Rectal smooth muscle tissue (tissue), 1 donor: ENCODE data around the gene APOBEC3A.
A peak's percentile ranks its signal among the peaks of the same experiment; 100 is the strongest.
"Not testable (repeated sequence)": the region's sequence is repeated elsewhere in the genome, so short reads cannot be mapped to it uniquely, and the experiment has no call there.

Source experiments
- H3K27ac ChIP-seq: one replicate; pipeline ENCODE4 v1.7.0; 2013; ENCODE audit warnings: low read depth, low read length, inconsistent platforms
- H3K27me3 ChIP-seq: one replicate; pipeline ENCODE4 v1.7.0; 2013; ENCODE audit warnings: low read length; ENCODE audit not compliant: control insufficient read depth, insufficient read depth
- H3K36me3 ChIP-seq: one replicate; pipeline ENCODE4 v1.7.0; 2013; ENCODE audit warnings: low read length; ENCODE audit not compliant: control insufficient read depth, insufficient read depth
- H3K4me1 ChIP-seq: one replicate; pipeline ENCODE4 v1.7.0; 2013; ENCODE audit warnings: low read length; ENCODE audit not compliant: control insufficient read depth, insufficient read depth
- H3K4me3 ChIP-seq: one replicate; pipeline ENCODE4 v1.7.0; 2013; ENCODE audit warnings: low read length
- H3K9ac ChIP-seq: one replicate; pipeline ENCODE4 v1.7.0; 2013; ENCODE audit warnings: low read length

The APOBEC3A gene

GRCh38 chr22:38945706-38946338 is 11.6 kb upstream of the APOBEC3A start:
- H3K27me3 ChIP-seq, H3K4me3 ChIP-seq, H3K36me3 ChIP-seq, H3K27ac ChIP-seq, H3K9ac ChIP-seq, H3K4me1 ChIP-seq: not testable (repeated sequence)

GRCh38 chr22:38946771-38947170 is 10.6 kb upstream of the APOBEC3A start:
- Histone ChIP-seq H3K4me3 (no peak overlapping the region), H3K4me1 (no peaks in the 10 kb centered on the region), H3K27ac (no peak overlapping the region), H3K36me3 (no peaks in the 10 kb centered on the region), H3K27me3 (no peaks in the 10 kb centered on the region), H3K9ac (no peak overlapping the region)

DNA sequence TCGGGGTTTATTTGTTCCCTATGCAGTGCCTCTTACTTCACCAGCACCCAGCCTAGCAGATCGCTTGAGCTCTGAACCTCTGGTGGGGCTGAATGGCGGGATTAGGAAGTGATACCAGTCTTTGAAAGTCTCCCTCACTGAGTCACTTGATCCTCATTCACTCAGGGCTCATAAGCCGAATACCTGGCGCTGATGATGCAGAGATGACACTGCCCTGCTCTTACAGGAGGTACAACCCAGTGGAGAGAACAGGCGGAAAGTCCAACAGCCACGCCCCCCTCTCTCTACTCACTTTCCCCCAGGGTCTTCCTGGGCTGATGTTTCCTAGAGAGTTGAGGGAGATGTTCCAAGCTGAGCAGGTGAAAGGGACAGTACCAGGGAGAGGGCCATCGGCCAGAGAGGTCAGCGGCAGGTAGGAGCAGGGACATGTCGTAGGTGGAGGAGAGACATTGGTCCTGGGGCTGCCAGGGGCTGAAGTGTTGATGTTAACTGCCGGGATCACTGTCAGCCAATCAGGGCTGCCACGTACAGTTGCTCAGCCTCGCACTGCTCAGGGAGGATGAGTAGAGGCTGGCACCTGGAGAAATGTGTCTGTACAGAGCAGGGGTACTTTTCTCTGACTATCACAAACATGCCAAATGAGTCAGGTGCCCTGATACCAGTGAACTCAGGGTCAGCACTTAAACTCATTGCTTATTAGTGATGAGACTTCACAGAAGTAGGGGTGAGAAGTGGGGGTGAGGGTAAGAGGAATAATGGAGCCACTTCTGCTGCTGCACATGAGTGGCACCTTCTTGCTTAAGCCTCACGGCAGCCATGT is 9.9 kb upstream of the APOBEC3A start:
- no peak overlapping the region for H3K4me3 ChIP-seq
- no peaks in the 10 kb centered on the region for H3K27me3 ChIP-seq
- H3K9ac ChIP-seq, result no peak overlapping the region
- H3K4me1 ChIP-seq, result no peaks in the 10 kb centered on the region
- no peak overlapping the region for H3K27ac ChIP-seq
- no peaks in the 10 kb centered on the region for H3K36me3 ChIP-seq

GRCh38 chr22:38948181-38948940 is 9.0 kb upstream of the APOBEC3A start:
- Histone ChIP-seq H3K27me3 (no peaks in the 10 kb centered on the region), H3K4me1 (no peaks in the 10 kb centered on the region), H3K27ac (no peak overlapping the region), H3K36me3 (no peaks in the 10 kb centered on the region), H3K9ac (no peak overlapping the region), H3K4me3 (no peak overlapping the region)

DNA sequence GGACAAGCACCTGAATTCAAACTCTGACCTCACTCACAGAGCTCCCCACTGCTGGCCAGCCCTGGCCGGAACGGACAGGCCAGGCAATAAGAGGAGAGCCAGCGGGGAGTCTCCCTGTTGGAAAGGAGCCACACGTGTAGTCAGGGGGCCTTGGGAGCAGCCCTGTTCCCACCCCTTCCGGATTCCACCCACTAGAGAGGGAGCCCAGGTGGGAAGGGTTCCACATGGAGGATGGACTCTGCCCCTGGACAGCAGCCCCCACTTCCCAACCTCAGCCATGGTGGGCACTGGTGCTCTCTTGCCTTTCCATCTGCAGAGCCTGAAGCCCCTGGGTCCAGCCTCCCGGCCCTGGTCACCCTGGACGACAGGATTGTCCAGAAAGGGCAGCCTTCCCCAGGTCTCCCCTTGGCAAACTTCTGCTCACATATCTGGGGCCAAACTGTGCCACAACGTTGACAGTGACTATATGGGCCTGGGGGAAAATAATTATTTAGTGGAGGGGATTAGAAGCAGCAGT is 7.5 kb upstream of the APOBEC3A start:
- Histone ChIP-seq H3K27ac (no peak overlapping the region), H3K9ac (no peak overlapping the region), H3K4me1 (no peaks in the 10 kb centered on the region), H3K36me3 (no peaks in the 10 kb centered on the region), H3K4me3 (no peak overlapping the region), H3K27me3 (no peaks in the 10 kb centered on the region)

DNA sequence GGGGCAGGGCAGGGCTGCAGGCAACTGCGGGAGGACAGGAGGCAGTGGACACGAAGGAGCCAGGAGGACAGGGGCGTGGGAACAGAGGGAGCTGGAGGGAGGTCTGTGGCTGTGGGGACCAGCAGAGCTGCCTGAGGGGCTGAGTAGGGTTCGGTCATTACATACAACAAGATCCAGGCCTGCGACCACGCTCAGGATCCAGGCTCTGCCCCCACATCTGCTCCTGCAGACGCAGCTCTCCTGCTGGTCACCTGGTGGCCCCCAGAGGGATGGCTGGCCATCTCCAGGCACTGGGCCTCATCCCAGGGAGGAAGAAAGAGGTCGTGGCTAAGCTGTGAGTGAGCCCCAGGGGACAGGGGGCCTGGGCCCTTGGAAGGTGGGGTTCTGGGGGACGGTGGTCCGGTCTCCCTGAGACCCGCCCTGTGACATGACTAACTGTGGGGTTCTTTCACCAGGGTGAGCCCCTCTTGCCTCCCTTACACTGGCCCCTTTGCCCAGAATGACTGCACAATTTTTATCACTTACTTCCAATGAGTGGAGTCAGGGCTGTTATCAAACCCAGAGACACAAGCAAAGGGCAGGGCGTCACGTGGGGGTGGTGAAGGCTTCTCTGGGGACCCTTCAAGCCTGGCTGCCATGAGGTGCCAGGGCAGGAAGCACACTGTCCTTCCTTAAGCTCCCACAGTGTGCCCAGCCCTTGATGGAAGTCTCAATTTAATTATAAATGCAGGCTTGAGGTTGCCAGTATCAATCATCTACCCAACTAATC is 6.7 kb upstream of the APOBEC3A start:
- H3K27me3 ChIP-seq, result no peaks in the 10 kb centered on the region
- no peaks in the 10 kb centered on the region for H3K36me3 ChIP-seq
- H3K4me1 ChIP-seq, result no peaks in the 10 kb centered on the region
- H3K4me3 ChIP-seq, result no peak overlapping the region
- H3K9ac ChIP-seq, result no peak overlapping the region
- no peak overlapping the region for H3K27ac ChIP-seq

DNA sequence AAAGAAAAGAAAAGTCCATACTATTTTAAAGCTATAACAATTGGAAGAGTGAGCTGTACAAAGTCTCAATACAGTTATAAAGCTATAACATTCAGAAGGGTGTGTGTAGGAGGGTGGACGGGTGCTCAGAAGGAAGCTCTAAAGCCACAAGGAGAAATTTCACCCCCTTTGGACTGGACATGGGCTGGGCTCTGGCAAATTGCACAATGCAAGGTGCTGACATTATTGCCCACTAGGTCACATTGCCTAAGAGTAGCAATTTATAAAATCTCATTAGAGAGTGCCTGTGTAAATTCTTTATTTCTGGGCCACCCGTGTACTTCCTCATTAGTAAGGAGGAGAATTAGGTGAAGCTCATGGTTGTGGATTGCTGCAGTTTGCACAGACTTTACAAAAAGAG is 5.7 kb upstream of the APOBEC3A start:
- H3K4me1 ChIP-seq, result no peaks in the 10 kb centered on the region
- no peak overlapping the region for H3K9ac ChIP-seq
- no peaks in the 10 kb centered on the region for H3K36me3 ChIP-seq
- H3K4me3 ChIP-seq, result no peak overlapping the region
- no peaks in the 10 kb centered on the region for H3K27me3 ChIP-seq
- no peak overlapping the region for H3K27ac ChIP-seq

DNA sequence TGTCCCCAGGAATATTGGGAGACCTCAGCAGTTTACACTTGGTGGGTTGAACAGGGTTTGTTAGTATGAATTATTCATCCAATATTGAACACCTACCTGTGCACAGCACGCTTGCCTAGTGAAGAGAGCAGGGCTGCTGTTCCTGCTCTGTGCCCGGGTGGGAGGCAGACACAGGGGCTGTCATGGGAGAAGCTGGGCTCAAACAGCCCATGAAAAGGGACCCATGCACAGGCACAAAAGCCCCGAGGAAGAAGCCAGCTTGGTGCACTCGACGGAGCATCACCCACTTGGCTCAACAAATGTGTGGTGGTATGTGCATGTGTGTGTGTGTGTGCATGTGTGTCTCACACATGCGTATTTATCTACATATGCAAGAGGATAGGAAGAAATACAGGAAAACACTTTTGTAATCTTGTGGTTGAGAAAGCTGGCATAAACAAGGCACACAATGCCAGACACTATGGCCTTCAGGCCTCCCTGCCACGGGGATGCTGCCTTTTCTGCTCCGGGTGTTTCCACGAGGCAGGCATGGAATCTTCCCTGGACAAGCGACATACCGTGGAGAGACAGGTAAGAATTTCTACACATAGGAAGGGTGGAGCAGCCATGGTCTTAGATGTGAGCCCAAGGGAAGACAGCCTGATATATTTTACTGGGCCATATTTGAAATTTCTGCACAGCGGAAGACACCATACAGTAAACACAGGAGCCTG is 5.0 kb upstream of the APOBEC3A start:
- Histone ChIP-seq H3K4me1 (no peaks in the 10 kb centered on the region), H3K9ac (no peak overlapping the region), H3K27ac (no peak overlapping the region), H3K4me3 (no peak overlapping the region), H3K36me3 (no peaks in the 10 kb centered on the region), H3K27me3 (no peaks in the 10 kb centered on the region)

- no peak overlapping the region for H3K4me3 ChIP-seq
- no peaks in the 10 kb centered on the region for H3K4me1 ChIP-seq
- H3K27me3 ChIP-seq, result no peaks in the 10 kb centered on the region
- H3K36me3 ChIP-seq, result no peaks in the 10 kb centered on the region
- no peak overlapping the region for H3K27ac ChIP-seq
- H3K9ac ChIP-seq, result no peak overlapping the region
These were observed 4.3 kb upstream of the APOBEC3A start for GRCh38 chr22:38953091-38953490.

- Histone ChIP-seq H3K36me3 (no peaks in the 10 kb centered on the region), H3K27ac (no peak overlapping the region), H3K9ac (no peak overlapping the region), H3K4me1 (no peaks in the 10 kb centered on the region), H3K27me3 (no peaks in the 10 kb centered on the region), H3K4me3 (peak overlapping the region; percentile 41)
These were observed 3.6 kb upstream of the APOBEC3A start for GRCh38 chr22:38953577-38954413.

DNA sequence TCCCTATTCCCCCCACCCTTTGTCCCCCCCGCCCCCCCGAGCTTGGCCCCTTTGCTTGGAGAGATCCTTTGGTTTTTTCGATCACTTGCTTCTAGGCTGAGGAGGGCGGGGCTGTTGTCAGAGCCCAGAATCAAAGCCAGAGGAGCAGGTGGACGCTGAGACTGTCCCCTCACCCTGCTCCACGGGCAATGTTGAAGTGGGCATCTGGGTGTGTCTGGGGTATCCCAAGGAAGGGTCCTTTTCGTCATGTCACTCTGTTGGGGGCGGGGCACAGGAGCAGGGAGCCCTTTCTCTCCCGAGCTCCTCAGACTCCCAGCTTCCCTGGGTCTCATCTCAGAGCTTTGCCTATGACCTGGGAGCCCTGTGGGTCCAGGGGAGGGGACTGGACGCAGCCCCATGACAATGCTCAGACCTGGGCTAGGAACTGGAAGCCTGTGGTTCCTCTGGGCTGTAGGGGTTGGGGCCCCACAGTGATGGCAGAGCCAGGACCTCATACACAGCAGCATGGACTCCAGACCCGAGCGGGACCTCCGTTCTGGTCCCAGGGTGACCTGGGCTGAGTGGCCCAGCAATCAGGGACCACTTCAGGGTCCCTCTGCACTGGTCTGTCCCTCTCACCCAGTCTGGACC is 2.9 kb upstream of the APOBEC3A start:
- no peaks in the 10 kb centered on the region for H3K27me3 ChIP-seq
- H3K36me3 ChIP-seq, result no peaks in the 10 kb centered on the region
- no peak overlapping the region for H3K27ac ChIP-seq
- no peaks in the 10 kb centered on the region for H3K4me1 ChIP-seq
- H3K4me3 ChIP-seq, result no peak overlapping the region
- H3K9ac ChIP-seq, result no peak overlapping the region
